HG02973 (cell line): ENCODE data around the gene CHMP1A.

Source experiments
- ATAC-seq: cut with Tn5 transposase; IDR thresholded peaks from one replicate; pipeline ENCODE4 v1.9.1; 2021; ENCODE audit warnings: moderate library complexity; ENCODE audit not compliant: unreplicated experiment

The CHMP1A gene

DNA sequence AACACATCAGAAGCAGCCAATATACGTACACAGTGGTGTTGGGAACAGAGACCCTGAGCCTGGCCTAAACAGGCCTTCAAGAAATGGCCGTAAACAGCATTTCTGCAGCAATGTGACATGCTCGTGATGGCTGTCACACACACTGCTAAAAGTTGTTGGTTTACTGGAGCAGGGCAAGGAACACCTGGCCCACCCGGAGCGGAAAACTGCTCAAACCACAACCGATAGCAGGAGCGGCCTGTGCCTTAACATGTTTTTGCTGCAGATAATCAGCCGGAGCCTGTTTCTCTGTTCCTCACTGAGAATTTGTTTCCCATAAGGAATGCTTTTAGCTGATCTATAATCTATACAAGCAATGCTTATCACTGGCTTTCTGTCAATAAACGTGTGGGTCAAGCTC lies 50.1 kb downstream of the CHMP1A start:
- no peak for ATAC-seq

DNA sequence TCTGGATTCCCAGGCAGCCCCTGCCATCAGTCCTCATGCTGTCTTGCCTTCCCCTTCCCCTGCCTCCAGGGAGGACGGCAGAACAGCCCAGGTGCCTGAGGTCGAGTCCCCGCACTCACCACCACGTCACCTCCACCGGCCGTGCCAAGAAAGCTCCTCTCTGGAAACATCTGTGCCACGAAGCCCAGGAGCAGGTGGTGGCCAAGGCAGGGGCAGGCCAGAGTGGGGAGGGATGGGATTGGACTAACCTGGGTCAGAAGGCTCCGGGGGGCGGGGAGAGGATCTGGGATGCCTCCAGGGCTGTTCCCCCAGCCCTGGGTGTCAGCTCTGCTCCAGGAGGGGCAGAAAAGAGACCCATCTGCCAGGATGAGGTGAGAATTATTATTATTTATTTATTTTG lies 51.5 kb downstream of the CHMP1A start:
- ATAC-seq = no peak

DNA sequence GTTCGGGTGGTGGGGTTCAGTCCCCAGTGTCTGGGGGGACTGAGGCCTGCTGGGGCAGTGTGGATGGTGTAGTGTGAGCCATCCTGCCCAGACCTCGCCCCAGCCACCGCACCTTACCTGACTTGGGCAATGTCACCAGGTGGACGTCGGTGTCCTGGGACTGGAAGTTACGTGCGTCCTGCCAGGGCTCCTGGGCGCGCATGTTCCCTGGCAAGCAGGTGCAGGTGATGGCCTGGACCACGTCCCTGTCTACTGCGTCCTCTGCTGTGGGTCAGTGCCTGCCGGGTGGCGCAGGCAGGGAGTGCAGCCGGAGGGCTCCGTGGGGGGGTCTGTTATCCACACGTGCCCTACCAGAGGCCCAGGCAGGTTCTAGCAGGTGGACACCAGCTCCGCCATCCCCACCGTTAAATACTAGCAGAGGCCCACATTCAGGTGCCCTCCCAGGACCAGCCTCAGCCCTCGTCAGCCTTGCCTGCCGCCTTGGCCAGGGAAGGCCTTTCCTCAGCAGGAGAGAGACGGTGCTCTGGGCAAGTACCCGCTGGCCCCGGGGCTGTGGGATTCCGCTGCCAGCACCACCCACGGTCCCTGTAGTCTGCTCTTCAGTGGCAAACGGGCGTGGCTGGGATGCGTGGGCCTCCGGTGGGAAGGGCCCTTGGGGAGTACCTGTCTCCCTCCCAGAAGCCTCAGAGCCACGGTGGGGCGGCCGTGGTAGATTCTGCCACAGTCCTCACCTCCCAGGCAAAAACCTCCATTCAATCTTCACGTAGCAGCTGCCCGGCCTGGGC lies 52.1 kb downstream of the CHMP1A start:
- ATAC-seq = no peak

DNA sequence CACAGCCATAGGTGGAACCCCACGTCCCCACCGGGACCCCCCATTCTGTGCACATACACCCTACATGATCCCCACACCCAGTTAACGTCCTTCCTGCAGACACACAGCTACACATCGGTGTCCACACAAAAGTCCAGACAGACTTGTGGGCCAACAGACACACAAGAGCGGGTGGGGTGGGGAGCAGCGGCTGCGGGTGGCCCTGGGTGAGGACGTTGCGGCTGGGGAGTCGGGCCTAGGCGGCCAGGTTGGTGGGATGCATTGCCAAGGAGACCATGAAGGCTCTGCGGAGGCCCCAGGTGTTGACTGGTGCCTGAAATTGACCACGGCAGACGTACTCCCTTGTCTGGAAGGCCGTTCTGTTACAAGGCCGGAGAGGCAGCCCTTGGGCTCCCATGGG lies 52.7 kb downstream of the CHMP1A start:
- ATAC-seq = no peak

DNA sequence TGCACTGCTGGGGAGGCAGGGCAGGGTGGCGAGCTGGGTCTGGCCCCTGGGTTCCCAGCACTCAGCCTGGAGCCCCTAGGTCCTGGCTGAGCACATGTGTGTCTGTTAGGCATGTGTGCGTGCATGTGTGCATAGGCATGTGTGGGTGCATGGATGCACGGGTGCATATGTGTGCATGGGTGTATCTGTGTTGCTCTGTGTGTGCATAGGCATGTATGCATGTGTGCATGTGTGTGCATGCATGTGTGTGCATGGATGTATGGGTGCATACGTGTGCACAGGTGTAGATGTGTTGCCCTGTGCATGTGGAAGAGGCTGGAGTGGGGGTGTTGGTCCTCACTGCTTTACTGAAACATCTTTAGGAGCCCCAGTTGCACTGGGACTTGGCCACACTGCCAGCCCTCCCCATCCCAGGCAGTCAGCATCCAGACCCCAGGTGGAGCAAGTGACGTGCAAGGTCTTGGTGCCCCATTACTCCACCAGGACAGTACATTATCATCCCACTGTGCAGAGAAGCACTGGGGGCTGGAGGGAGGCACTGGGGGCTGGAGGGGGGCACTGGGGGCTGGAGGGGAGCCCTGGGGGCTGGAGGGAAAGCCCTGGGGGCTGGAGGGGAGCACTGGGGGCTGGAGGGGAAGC lies 54.4 kb downstream of the CHMP1A start:
- ATAC-seq = no peak

DNA sequence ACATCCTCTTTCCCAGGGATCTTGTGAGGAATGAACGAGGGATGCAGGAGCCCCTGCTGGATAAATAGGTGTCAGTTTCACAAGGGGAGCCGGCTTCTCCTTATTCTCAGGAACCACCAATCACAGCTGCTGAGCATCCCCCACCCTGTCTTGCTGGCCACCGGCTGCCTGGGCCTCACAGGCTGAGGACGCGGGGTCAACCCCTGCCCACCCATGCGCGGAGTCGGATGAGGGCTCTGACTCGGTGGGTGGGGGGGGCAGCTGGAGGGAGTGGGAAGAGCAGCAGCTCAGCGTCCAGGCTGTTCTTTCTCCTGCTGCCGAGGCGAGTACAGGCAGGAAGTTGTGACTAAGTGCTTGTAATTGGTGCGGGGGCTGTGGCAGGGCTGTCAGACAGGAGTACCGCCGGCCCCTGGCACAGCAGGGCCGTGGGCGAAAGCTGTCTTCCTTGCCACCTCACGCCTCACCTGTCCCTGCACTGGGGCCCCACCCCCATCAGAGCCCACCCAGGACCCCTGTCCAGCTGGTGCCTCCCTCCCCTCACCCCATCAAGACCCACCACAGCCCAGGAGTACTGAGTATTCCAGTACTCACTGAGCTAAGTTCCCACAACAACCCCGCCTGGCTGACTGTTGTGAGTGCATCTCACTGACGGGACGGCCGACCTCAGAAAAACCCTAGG lies 55.1 kb downstream of the CHMP1A start:
- no peak for ATAC-seq

DNA sequence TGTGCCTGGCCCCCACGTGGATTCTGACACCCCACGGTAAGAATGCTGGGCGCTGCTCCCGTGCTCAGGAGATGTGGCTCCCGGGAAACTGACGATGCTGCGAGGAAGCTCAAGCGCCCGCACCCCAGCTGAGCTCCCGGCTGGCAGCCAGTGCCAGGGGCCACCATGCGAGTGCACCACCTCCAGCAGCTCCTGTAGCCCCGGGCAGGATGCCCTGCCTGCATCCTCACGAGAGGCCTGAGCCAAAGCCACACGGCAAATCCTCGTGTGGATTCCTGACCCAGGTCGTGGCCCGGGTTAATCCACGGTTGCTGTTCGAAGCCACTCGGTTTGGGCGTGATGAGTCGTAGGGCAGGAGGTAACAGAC lies 55.6 kb downstream of the CHMP1A start:
- no peak for ATAC-seq

DNA sequence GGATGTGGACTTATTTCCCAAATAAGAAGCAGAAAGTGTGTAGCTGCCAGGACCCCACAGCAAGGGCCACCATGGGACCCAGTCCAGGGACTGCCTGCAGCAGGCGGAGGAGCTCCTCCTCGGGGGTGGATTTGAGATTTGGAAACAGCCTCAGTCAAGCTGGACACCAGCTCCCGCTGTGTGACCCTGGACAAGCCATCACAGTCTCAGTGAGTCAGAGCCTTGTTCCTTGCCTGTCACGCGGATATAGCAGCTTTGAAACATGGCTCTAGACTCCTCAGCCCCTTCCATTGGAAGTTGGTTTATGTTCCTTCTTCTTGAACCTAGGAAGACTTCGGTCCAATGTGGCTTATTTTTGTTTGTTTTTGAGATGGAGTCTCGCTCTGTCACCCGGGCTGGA lies 56.6 kb downstream of the CHMP1A start:
- no peak for ATAC-seq

DNA sequence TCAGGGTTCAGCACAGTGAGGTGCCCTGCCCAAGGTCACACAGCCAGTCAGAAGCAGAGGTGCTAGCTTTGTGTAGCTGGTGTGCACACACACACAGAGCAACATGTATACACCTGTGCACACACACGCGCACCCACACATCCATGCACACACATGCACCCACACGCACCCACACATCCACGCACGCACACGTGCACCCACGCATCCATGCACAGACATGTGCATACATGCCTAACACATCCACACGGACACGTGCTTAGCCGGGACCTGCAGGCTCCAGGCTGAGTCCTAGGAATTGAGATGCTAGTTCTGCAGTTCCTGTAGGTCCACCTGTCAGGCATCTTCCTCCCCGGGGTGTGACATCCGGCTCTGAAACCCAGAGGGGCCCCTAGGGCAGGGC lies 57.1 kb downstream of the CHMP1A start:
- no peak for ATAC-seq

DNA sequence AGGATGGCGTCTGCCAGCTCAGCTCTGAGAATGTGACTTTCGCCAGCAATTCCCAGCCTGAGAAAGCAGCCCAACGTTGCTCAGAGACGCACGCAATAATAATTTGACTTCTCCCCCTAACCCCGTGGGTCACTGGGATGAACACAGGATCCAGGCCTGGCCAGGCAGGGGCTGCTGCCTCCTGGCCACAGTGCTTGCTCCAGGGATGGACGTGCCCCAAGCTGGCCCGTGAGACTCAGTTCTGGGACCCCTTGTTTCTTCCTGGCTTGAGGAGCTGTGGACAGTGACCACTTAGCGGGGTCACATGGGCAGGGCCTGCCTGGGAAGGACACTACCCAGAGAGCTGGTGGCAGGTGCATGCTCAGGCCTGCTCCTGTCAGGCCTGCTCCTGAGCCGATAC lies 57.6 kb downstream of the CHMP1A start:
- no peak for ATAC-seq

DNA sequence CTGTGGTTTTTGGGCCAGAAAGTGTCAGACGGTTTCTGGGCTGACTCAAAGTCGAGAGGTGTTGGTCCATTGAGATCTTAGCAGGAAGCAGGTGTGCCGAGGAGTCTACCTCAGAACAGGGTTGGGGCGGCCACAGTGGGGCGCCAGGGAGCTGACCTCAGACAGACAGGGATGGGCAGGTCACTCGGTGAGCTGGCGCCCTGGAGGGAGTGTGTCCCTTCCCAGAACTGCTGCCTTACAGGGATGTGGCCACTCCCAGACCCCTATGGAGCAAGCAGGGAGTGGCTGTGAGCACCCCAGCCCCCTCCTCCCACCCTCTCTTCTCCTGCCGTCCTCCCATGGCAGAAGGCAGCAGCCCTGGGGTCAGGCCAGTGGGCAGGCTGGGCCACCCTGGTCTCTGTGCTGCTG lies 58.1 kb downstream of the CHMP1A start:
- no peak for ATAC-seq

DNA sequence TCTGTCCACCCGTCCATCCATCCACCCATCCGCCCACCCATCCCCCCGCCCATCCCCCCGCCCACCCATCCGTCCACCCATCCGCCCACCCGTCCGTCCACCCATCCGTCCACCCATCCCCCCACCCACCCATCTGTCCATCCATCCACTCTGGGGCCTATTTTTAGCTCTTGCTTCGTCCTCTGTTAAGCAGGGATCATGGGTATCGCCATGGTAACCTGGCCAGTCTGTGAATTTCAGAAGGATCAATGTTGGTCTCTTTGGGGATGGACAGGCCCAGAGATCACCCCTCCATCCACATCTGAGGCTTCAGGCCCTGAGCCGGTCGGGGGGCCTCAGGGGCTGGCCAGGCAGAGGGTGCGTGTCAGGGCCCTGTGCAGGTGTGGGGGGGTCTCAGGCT lies 59.3 kb downstream of the CHMP1A start:
- ATAC-seq = no peak

DNA sequence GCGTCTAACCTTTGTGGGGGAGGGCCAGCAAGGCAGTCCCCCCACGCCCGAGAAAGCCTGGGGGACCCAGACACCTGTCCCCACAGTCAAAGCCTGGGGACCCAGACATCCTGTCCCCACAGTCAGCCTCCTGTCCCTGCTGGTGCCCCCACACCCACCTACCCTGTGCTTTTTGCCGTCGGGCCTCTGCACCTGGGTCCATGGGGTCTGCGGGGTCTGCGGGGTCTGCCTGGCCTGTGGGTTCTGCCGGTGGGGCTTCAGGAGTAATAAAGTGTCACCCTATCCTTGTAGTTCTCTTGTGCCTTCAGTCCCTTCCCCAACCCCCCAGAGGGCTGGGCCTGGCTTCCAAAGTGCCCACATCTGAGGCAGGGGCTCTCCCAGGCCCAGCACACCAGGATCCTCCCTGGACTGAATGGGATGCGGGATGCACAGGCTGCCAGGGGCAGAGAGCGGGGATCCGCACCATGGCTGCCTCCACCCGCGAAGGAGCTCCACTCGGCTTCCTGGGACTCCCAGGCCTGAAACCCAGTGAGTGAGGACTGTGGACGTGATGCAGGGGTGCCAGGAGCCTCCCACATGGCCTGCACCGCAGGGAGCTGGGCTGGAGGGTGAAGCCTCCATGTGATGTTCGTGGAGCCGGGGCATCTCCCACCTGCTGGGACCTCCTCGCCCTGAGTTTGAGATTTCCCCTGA lies 60.4 kb downstream of the CHMP1A start:
- no peak for ATAC-seq

DNA sequence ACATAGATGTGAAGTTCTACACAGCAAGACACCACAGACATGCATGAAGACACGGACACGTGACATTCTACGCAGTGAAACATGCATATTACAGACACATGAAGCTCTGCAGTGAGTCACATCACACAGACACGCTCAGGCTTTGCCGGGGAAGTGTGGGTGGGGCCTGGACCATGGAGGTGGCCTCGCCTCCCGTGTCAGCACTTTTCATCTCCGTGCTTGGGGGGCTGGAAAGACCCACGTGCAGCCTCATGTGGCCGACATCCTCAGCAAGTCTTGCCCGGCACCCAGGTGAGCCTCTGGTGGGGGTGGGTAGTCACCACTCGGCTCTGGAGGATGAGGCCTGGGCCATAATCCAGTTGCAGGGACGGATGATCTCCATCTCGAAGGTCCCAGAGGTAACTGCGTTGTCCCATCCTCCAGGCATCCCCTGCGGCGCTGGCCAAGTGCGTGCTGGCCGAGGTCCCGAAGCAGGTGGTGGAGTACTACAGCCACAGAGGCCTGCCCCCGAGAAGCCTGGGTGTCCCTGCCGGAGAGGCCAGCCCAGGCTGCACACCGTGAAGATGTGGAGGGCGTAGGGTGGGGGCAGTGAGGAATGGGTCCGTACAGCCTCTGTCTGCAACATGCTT lies 61.3 kb downstream of the CHMP1A start:
- no peak for ATAC-seq

DNA sequence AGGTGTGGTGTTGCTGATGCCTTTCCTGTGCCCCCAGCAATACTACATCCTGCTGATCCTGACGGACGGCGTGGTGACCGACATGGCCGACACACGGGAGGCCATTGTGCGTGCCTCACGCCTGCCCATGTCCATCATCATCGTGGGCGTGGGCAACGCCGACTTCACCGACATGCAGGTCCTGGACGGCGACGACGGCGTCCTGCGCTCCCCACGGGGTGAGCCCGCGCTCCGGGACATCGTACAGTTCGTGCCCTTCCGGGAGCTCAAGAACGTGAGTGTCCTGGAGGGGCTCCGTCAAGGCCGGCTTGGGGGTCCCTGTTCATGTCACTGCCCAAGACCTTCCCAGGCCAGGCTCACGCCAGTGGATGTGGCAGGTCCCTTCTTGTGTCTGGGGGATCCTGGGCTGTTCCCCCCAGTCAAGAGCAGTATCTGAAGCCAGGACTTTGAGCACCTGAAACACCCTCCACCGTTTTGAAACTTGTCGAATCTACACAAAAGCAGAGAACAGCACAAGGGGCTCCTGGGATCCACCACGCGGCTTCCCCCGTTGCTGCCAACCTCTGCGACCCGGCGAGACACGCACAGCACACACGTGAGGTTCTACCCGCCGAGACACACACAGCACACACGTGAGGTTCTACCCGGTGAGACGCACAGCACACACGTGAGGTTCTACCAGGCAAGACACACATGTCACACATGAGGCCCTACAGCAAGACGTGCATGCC lies 62.0 kb downstream of the CHMP1A start:
- no peak for ATAC-seq
